GF-D8 (cell line): ENCODE measurements around the gene ARL4C.

Experiments used
- DNase-seq: peaks from one replicate; lab custom pipeline; 2025; lab: John Stamatoyannopoulos, UW

ARL4C gene

DNA sequence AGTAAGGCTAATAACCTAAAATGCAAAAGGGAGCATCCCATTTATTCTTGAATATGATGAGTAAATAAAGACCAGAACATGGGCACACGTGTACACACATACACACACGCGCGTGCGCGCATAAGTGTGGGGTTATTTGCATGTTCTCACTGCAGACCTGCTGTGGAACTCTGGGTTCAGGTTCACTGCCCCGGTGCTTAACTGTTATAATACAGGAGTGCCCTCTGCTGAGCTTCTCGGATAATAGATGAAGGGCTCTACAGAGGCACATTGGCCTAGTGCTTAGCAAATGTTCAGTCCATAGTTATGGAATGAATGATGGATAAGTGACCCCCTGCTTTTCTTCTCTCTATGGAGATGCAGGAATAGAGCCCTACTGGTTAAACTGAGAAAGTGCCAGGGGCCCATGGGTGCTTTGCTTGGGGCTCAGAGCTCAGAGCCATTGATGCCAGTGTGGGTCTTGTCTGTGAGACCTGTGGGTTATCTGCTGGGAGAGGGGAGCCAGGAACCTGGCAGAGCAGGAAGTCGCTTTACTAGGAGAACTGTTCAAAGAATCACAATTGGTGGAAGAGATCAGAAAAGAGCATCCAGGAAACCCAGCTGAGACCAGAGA is 3.6 kb upstream of the ARL4C start:
- no peak for DNase-seq

GRCh38 chr2:234497594-234498235 is 834 bp upstream of the ARL4C start:
- DNase-seq: no peak

- DNase-seq: no peak
These were observed 636 bp downstream of the ARL4C start for GRCh38 chr2:234496055-234496834.

DNA sequence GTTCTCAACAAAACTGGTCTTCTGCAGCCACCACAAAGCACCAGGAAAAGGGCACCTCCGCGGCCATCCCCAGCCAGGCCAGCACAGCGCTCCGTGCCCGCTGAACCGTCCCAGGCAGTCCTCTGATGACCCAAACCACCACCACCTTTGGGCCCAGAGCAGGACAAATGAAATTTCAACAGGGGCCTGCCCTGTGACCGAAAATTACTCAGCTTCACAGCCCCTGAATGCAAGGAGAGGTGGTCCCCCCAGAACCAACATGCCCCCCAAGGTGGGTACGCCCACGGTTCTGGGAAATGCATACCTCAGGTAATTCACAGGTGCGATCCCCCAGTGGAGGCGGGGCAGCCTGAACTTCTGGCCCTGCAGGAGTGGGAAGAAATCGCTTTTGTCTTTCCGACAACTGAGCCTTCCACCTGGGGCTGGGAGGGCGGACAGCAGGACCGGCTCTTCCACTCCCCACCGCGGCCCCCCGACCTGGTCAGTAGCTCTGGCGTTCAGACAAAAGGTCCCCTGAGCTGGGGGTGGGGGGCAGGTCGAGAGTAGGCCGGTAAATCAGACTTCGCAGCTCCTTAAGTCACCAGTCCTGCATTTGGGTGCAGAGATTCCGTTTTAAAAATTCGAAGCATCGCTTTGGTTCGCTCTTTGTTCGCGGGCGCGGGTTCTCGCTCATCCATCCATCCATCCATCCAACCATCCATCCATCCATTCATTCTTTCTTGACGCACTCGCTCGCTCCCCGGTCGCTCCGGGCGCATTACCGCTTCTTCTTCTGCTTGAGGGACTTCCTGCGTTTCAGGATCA is 1.4 kb downstream of the ARL4C start:
- DNase-seq: no peak

DNA sequence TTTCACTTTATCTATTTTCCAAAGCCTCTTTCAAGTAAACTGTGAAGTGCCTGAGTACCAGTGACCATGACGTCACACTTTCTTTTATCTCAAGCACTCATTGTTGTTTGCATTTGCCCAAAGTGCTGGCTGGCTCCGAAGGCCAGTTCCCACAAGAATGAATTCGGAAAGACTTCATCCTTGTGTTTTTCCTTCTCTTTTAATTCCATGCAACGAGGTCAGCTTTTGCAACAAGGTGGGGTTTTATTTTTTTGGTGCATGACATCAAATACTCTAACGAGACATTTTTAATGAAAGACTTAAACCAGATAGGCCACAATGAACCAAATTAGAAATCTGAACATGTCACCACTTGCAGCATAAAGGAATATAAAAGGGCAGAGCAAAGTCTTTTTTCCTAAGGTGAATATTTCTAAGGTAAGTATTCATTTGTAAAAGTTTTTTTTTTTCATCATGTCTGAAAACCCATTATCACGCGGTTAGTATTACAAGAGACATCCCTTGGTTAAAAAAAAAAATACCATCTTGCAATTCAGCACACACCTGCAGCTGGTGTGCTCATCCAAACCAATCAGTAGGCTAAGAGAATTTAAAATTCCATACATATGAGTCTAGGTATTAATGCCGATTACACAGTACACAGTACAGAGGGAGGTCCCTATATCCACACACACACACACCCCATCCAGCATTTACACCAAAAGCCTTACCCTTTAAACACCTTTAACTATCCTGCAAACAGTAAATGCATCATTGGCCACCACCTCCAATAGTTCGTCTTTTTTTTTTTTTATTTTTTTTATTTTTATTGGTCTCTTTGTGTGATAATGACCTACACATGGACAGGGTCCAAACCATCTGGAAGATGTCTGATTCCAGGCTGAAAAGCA is 2.3 kb downstream of the ARL4C start:
- no peak for DNase-seq

GRCh38 chr2:234493796-234494195 is 3.1 kb downstream of the ARL4C start:
- DNase-seq: no peak

GRCh38 chr2:234492717-234493485 is 4.0 kb downstream of the ARL4C start:
- DNase-seq: no peak

DNA sequence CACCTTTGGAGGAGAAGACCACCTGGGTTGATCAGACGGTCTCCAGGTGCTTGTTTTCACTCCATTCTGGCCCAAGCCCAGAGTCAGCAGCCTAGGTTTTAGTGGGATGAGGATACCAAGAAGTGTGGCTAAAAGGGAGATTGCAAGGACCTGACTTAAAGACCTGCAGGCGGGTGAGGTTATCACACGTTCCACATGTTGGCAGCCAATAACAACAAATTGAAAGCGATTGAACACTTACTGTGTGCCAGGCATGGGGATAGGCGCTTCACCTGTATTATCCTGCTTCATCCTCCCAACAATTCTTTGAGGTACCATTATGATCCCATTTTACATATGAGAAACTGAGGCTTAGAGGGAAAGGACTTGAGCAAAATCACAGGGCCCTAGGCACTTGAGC is 5.0 kb downstream of the ARL4C start:
- no peak for DNase-seq

GRCh38 chr2:234491281-234491680 is 5.6 kb downstream of the ARL4C start:
- DNase-seq: no peak

GRCh38 chr2:234490271-234491091 is 6.4 kb downstream of the ARL4C start:
- DNase-seq: no peak

- DNase-seq: no peak
These were observed 7.9 kb downstream of the ARL4C start for GRCh38 chr2:234488913-234489451.

GRCh38 chr2:234488486-234488885 is 8.4 kb downstream of the ARL4C start:
- no peak for DNase-seq

- DNase-seq: no peak
These were observed 9.5 kb downstream of the ARL4C start for GRCh38 chr2:234487356-234487755.

- peak; percentile 82 for DNase-seq
These were observed 13.2 kb downstream of the ARL4C start for GRCh38 chr2:234483568-234484251.

- no peak for DNase-seq
These were observed 15.6 kb downstream of the ARL4C start for GRCh38 chr2:234481301-234481700.

DNA sequence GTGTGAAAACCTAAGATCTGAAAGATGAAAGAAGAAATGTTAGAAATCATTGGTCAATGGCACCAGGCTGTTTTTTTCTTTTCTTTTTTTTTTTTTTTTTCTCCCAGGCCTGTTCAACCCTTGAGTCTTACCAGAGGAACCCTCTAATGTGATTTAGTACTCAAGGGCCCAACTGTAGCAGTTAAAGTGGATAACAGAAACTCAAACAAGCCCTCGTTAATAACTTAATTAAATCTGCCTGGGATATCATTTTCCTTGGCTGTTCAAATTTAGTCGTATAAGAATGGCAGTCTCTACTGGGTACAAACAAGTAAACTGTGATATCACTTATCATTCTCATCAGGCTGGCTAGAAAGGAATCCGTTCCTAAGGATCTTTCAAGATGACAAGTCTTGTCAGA is 16.5 kb downstream of the ARL4C start:
- no peak for DNase-seq

GRCh38 chr2:234479465-234479864 is 17.4 kb downstream of the ARL4C start:
- DNase-seq: no peak

GRCh38 chr2:234478121-234478858 is 18.6 kb downstream of the ARL4C start:
- DNase-seq: no peak
